HEK293 (cell line): Measurements from ENCODE around the gene KDM5C.

Experiments
- ZNF121 ChIP-seq: fragments of 450-650 bp; formaldehyde crosslinking; IDR thresholded peaks from 2 replicates; pipeline ENCODE4 v1.5.1; 2016; ENCODE audit warnings: missing biosample characterization, missing genetic modification characterization
- ZNF416 ChIP-seq: fragments of 450-650 bp; formaldehyde crosslinking; IDR thresholded peaks from 2 replicates; pipeline ENCODE4 v1.5.1; 2016; ENCODE audit warnings: missing biosample characterization, missing genetic modification characterization
- TF ChIP-seq, protein P1 (sequence below): fragments of 450-650 bp; formaldehyde crosslinking; IDR thresholded peaks from 2 replicates; pipeline ENCODE4 v1.5.1; 2017; ENCODE audit warnings: missing biosample characterization, missing genetic modification characterization

DNA sequence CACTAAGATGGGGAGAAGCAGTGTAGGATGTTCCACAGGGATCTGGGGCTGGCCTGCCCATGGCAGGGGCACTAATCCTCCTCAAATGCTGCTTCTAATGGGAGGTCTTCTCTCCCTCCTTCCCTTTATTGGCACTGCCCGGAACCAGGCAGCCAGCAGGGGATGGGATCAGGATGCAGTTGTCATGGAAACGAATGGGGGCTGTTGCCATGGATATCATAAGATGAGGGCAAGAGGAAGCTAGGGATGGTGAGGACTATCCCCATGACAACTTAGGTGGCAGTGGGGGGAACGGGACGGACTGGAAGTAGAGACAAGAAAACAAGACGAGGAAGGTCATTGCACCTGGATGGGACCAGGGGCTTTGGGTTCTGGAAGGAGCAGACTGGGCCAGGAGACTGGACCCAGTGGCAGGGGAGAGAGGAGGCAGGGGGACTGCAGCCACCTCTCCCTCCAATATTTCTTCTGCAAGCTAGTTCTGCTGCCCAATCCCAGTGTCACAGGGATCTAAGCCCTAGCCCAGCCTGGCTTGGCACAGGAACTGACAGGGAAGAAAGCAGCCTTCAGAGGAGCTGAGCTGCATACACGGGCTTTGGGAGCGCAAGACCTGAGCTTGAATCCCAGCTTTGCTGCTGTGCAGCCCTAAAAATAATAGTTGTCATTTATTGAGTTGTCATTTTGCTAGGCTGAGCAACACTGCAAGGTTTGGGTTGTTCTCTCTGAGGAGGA, 37.3 kb upstream of the KDM5C start:
- no peak for TF ChIP-seq ZNF416 (tag by site-specific recombination)
- TF ChIP-seq, protein P1, sequence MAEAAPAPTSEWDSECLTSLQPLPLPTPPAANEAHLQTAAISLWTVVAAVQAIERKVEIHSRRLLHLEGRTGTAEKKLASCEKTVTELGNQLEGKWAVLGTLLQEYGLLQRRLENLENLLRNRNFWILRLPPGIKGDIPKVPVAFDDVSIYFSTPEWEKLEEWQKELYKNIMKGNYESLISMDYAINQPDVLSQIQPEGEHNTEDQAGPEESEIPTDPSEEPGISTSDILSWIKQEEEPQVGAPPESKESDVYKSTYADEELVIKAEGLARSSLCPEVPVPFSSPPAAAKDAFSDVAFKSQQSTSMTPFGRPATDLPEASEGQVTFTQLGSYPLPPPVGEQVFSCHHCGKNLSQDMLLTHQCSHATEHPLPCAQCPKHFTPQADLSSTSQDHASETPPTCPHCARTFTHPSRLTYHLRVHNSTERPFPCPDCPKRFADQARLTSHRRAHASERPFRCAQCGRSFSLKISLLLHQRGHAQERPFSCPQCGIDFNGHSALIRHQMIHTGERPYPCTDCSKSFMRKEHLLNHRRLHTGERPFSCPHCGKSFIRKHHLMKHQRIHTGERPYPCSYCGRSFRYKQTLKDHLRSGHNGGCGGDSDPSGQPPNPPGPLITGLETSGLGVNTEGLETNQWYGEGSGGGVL (tag by site-specific recombination) = no peak
- TF ChIP-seq ZNF121 (tag by site-specific recombination) = no peak
